Head of caudate nucleus (tissue), 42 donors: ENCODE results near the gene VMP1.

Experiments used
- DNase-seq, 42 donors: peaks; one replicate each; pipeline versions ENCODE4 v3.0.0 to v3.0.0-alpha.2; 2020 to 2021; ENCODE audit warnings: mixed read lengths in 7 of 42
- intact Hi-C: fragments of 100-400 bp; cut with DNase I; formaldehyde crosslinking; loops from one replicate; pipeline ENCODE4 v1.15.0; 2022

Gene VMP1

GRCh38 chr17:59707149-59707970 is at the start of gene VMP1, which contains the start of gene PTRH2:
TSS of gene VMP1 (plus strand) at chr17:59707654. CDS start at chr17:59731447, 23,793 bp downstream.
TSS of gene PTRH2 (minus strand) at chr17:59707430. CDS start at chr17:59697978, 9,452 bp downstream.
- peak; percentile 96 to 99 (median 99) for DNase-seq
- intact Hi-C loops: no loop called here

DNA sequence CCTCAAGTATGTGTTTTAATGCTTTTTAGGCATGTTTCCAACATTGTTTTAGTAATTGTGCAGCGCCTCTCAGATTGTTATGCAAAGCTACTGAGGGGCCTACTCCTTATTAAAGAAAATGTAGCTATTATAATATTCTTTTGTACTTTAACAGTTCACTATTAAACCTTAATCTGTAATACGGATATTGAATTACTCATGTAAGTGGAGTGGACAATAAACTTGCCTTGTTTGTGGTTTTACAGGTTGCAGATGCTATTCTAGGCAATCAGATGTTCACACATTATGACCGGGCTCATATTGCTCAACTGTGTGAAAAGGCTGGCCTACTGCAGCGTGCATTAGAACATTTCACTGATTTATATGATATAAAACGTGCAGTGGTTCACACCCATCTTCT is 41.2 kb upstream of the VMP1 start:
- DNase-seq: no peak
- intact Hi-C loops: no loop called here

GRCh38 chr17:59668816-59669215 is 38.6 kb upstream of the VMP1 start:
- intact Hi-C loops: no loop called here
- no peak for DNase-seq

DNA sequence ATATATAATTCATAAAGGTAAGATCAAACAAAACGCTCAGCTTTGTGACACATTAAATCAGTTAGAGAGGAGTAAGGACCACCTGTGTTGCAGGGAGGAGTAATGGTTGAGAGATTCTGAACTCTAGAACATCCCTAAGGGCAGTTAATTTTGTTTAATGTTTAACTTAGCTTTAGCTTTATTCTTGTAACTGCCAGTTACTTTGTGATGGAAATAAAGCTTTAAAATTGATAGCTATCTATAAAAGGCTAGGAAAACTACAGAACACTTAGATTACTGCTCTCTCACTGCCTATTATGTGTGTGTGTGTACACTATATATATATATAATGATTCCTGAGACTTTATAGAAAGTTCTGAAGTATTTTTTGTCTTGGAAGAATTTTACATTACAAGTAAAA is 38.0 kb upstream of the VMP1 start:
- intact Hi-C loops: no loop called here
- DNase-seq: no peak

DNA sequence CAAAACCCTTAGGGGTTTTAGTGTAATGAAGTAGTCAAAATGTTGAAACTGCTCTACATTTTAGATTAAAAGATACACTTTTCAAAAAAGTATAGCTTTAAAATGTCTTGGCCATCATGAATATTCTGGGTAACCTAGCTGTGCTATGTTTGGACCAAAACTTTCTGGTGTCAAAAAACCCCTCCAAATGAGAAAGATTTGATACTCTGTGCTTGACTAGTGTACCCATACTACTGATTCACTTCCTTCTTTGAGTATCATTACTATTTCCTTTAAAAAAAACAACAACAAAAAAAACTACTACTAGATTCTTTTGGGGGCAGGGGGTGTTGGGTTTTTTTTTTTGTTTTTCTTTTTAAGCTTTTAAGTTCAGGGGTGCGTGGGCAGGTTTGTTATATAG is 37.5 kb upstream of the VMP1 start:
- intact Hi-C loops: no loop called here
- no peak for DNase-seq

GRCh38 chr17:59671386-59671785 is 36.1 kb upstream of the VMP1 start:
- no peak for DNase-seq
- intact Hi-C loops: no loop called here

DNA sequence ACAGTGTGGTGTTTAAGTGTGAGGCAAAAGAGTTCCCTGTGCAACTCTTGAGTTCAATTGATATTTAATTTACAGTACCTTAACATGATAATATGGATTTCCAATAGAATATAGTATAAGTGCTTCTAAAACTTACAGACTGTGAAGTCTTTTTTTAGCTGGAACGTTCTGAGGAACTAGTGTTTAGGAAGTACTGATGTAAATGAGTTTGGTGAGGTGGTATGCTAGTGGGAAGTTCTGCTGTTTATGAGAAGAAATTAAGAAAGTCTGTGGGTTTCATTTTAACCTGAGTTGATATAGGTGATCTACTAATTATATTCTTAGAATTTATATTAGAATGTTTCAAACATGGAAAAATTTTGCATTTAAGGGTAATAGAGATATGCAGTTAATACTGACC is 32.2 kb upstream of the VMP1 start:
- intact Hi-C loops: no loop called here
- no peak for DNase-seq

DNA sequence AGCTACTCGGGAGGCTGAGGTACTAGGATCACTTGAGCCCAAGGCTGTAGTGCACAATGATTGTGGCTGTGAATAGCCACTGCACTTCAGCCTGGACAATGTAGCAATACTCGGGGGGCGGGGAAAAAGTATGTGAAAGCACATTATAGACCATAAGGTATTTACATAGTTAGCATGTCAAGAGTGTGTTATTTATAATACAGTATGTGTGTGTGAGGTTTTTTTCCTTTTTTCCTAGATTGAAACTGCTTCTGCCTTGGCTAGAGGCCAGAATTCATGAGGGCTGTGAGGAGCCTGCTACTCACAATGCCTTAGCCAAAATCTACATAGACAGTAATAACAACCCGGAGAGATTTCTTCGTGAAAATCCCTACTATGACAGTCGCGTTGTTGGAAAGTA is 30.7 kb upstream of the VMP1 start:
- no peak for DNase-seq
- intact Hi-C loops: no loop called here

DNA sequence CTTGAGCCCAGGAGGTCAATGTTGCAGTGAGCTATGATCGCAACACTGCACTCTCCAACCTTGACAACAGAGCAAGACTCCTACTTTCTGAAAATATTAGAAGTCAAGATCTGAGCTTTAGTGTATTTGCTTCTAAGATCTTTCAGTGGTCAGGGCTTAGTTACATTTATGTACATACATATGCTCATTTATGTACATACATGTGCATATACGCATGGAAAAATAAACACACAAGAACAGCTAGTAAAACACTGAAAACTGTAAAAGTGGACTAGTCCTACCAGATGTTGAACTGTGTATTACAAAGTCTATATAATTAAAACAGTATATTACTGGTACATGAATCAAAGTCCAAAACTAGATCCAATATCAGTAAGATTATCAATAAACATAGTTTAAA is 28.5 kb upstream of the VMP1 start:
- intact Hi-C loops: no loop called here
- no peak for DNase-seq

GRCh38 chr17:59680314-59680713 is 27.1 kb upstream of the VMP1 start:
- no peak for DNase-seq
- intact Hi-C loops: no loop called here

DNA sequence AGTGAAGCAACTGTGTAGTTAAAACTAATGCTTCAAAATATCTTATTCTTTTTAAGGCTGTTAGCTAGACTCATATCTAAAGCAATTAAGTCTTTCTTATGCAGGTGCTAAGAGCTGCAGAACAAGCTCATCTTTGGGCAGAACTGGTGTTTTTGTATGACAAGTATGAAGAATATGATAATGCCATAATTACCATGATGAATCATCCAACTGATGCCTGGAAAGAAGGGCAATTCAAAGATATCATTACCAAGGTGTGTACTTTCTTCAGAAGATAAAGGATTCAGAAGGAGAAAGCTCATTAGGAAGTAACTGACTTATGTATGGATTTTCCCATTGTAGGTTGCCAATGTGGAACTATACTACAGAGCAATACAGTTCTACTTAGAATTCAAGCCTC is 24.2 kb upstream of the VMP1 start:
- intact Hi-C loops: no loop called here
- peak in 4 of 42 donors; percentile 7 to 49 (median 13) for DNase-seq

DNA sequence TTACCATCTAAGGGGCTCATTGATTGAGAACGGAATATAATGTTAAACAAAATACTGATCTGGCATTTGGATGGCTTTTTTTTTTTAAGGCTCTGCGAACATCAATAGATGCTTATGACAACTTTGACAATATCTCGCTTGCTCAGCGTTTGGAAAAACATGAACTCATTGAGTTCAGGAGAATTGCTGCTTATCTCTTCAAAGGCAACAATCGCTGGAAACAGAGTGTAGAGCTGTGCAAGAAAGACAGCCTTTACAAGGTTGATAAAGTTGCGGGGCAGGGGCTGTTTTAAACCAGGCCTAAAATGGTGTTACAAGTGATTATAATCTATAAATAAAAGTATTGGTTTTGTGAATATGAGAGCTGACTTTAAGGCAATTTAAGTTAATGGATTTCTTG is 22.5 kb upstream of the VMP1 start:
- DNase-seq: no peak
- intact Hi-C loops: no loop called here

GRCh38 chr17:59688008-59688407 is 19.4 kb upstream of the VMP1 start:
- DNase-seq: no peak
- intact Hi-C loops: no loop called here

DNA sequence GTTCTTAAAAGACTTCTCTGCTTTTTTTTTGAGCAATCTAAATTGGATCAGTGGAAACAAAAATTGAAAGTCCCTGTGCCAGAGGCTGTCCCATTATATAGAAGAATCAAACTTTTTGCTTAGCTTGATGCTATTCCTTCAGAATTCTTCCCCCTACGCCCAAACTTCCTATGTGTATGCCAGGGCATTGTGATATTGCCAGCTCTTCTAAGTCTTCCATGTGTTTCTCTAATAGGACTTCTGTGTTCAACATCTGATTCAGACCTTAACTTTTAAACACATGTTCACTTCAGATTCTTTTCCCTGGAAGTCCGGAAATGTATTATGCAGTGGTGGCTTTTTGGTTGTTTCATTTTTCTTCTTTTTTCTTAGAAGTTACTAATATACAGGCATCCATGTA is 19.0 kb upstream of the VMP1 start:
- intact Hi-C loops: no loop called here
- no peak for DNase-seq

DNA sequence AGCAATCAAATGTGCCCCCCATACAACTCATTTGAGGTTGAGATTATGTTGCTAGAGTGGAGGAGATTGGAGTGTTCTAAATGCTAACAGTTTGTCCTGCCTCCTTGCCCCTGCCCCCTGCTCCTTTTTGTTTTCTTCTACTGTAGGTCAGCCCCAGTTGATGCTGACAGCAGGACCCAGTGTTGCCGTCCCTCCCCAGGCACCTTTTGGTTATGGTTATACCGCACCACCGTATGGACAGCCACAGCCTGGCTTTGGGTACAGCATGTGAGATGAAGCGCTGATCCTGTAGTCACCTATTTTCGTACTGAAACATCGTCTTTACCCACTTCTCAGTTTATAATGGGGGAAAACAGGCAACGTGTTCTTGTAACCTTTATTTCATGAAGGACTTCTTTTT is 13.9 kb upstream of the VMP1 start:
- intact Hi-C loops: no loop called here
- no peak for DNase-seq

DNA sequence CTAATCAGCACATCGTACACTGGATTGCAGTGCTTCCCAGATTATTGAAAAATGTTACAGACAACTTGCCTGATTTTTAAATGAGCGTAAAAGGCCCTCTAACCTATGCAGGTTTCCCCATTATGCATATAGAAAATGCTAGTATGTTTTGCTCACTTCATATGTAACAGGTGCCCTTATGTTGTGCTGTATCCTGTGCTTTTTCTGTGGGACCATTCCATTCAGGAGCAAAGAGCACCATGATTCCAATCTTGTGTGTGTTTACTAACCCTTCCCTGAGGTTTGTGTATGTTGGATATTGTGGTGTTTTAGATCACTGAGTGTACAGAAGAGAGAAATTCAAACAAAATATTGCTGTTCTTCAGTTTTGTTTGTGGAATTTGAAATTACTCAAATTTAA is 13.1 kb upstream of the VMP1 start:
- no peak for DNase-seq
- intact Hi-C loops: no loop called here

DNA sequence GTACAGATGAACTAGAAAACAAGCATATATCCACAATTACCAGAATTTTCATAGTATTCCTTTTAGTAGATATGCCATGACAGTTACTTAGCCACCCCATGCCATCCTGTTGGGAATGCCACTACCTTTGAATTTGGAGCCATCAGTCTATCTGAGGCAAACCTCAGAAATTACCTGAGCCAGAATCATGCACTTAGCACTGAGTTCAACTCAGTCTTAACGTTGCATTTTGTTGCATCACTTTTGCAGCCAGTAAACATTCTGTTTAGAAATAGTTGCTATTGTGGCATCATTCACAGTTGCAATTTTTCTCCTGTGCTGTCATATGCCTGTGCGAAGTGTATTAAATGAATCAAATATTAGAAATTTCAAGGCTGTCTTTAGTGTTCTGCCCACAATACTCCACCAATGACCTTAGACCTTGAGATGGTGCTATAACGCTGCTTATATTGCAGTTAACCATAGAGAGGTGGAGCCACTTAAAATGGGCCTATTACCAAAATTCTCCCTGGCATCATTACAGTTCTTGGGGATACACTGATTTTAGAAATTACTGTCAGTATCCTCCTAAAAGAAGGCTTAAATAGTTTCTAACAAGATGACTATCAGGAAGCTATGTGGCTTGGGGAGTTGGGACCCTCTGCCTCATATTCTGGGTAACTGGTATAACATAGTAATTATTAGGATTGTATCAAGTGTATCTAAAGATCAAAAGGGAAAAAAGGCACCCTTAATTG is 11.3 kb upstream of the VMP1 start:
- intact Hi-C loops: no loop called here
- DNase-seq: no peak

- intact Hi-C loops: no loop called here
- no peak for DNase-seq
These were observed 10.7 kb upstream of the VMP1 start for GRCh38 chr17:59696682-59697277.

DNA sequence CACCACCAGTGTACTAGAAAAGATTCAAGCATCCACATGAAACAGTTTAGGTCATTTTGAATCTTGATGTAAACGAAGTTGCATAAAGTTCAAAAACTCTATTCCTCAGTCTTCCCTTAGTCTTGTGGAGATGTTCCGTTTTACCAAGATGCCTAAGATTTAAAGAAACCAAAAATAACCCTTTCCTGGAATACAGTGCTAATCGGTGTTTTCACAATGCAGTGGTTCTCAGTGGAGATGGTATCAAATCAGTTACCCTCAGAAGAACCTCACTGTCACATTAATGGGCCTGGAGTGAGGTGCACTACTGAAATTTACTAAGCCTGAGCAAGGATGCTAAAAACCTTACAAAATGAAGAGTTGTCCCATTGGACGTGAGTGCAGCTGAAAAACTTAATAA is 9.3 kb upstream of the VMP1 start:
- intact Hi-C loops: no loop called here
- no peak for DNase-seq

DNA sequence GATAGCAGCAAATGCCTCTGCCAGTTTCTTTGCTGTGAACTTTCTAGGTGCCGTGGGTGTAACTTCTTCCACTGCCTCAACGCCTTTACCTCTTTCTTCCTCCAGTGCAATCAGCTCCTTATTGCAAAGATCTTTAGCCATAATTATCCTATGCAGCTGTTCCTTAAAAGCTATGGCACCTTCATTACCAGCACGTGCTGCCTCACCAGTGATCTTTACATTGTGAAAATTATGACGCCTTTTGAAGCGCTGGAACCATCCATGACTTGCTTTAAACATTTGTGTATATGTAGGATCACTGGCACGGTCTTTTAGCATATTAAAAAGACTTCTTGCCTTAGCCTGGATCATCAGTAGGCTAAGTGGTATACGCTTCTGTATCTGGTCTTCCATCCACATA is 8.2 kb upstream of the VMP1 start:
- DNase-seq: no peak
- intact Hi-C loops: no loop called here
